MM.1S (cell line): ENCODE measurements around the gene CLCNKB.

Experiments used
- CTCF ChIP-seq: fragments of 300-600 bp; sonication (generic); IDR thresholded peaks from 2 replicates; pipeline ENCODE4 v1.5.1; 2016; ENCODE audit warnings: antibody characterized with exemption, low read length, mixed read lengths
- EZH2 ChIP-seq: fragments of 300-600 bp; sonication (generic); optimal IDR thresholded peaks from 2 replicates; pipeline ENCODE3; 2017; ENCODE audit warnings: low read depth, mild to moderate bottlenecking, antibody characterized with exemption, low read length, mixed read lengths
- EZH2phosphoT487 ChIP-seq: fragments of 300-600 bp; sonication (generic); IDR thresholded peaks from 2 replicates; pipeline ENCODE4 v1.6.1; 2018; ENCODE audit warnings: antibody characterized with exemption, low read length

- TF ChIP-seq CTCF (no peak), EZH2 (no peak), EZH2phosphoT487 (no peak)
Measured at GRCh38 chr1:16077406-16078245, 34.0 kb downstream of the CLCNKB start.
